Right lobe of liver (tissue), 6 donors: ENCODE measurements around the gene USE1. TPM values are rescaled to one million over a fixed set of nuclear protein-coding genes. Genes with fewer than 3 reads are reported as not detected.
A peak's percentile ranks its signal among the peaks of the same experiment; 100 is the strongest.

Experiments
- ATAC-seq, 4 donors: fragments of 200-7000 bp; cut with Tn5 transposase; one replicate each; pipeline ENCODE4 v1.9.1; 2020; ENCODE audit warnings: mild to moderate bottlenecking in 4 of 4, moderate library complexity in 4 of 4
- DNase-seq, 3 donors: peaks; one replicate each; pipeline ENCODE4 v3.0.0-alpha.2; 2020
- H3K27ac ChIP-seq, 3 donors: fragments of 200-600 bp; one replicate each; pipeline ENCODE4 v1.8.0; 2022
- H3K27me3 ChIP-seq, 2 donors: fragments of 200-600 bp; one replicate each; pipeline ENCODE4 v1.8.0; 2022
- H3K36me3 ChIP-seq, 4 donors: fragments of 200-600 bp; sonication (generic) in 1 of 4; one replicate each; pipeline versions ENCODE4 v1.5.1 to v1.8.0; 2017 to 2022; ENCODE audit warnings: control low read depth in 1 of 4
- H3K4me1 ChIP-seq, 4 donors: fragments of 200-600 bp; sonication (generic) in 1 of 4; one replicate each; pipeline versions ENCODE4 v1.5.1 to v1.8.0; 2017 to 2022; ENCODE audit warnings: control low read depth in 1 of 4
- H3K4me3 ChIP-seq, 3 donors: fragments of 200-600 bp; one replicate each; pipeline ENCODE4 v1.8.0; 2022
- H3K9me3 ChIP-seq, 4 donors: fragments of 200-600 bp; sonication (generic) in 1 of 4; one replicate each; pipeline versions ENCODE4 v1.5.1 to v1.8.0; 2017 to 2022; ENCODE audit warnings: control low read depth in 1 of 4
- POLR2A ChIP-seq: fragments of 450-650 bp; IDR thresholded peaks from one replicate; pipeline ENCODE4 v1.6.1; 2017; ENCODE audit warnings: antibody characterized with exemption, mild to moderate bottlenecking
- WGBS: methylation state at CpG from one replicate; pipeline ENCODE4 v1.1.6; 2018; ENCODE audit warnings: low coverage, low lambda C conversion rate; ENCODE audit not compliant: insufficient coverage; ENCODE audit errors: missing lambda C conversion rate; 5-methylcytosine and 5-hydroxymethylcytosine counted together
- intact Hi-C, 2 donors: fragments of 100-400 bp; cut with DNase I; formaldehyde crosslinking; loops; one replicate each; pipeline versions ENCODE4 v1.11.2 to v1.14.1; 2022
- total RNA-seq, 6 experiments: library from RNA; depleted of rRNA in 2 of 6; stranded (reverse); fragments of >200 nt in 2 of 6; fragmentation: NEBNext Ultra II Directional in 3 of 6; extraction: Animal tissue kit (Norgen Biotek cat#: 25700) in 3 of 6; gene quantifications; one replicate each; pipeline versions ENCODE4 v1.1.0 to v1.2.4, GENCODE V29; 2016 to 2023
- TF ChIP-seq, protein P1 (sequence below), 4 donors: fragments of 200-600 bp in 3 of 4; fragments of 450-650 bp in 1 of 4; IDR thresholded peaks; one replicate each; pipeline versions ENCODE4 v1.5.1 to v1.8.0; 2016 to 2022; ENCODE audit warnings: antibody characterized with exemption in 4 of 4, mild to moderate bottlenecking in 2 of 4
- donor health status: DM: no; HTN: yes; CAD: no.
- donor health status: DM: no; HTN: no; CAD: no.
- donor health status: DM: no; HTN: no; CAD: no.
- donor health status: DM: no; HTN: yes; CAD: no.
- donor health status: DM: no; HTN: yes; CAD: no.

USE1 gene
- total RNA-seq, 6 experiments from 2014 or later = 13.5 to 20.3 (median 18.6) TPM

DNA sequence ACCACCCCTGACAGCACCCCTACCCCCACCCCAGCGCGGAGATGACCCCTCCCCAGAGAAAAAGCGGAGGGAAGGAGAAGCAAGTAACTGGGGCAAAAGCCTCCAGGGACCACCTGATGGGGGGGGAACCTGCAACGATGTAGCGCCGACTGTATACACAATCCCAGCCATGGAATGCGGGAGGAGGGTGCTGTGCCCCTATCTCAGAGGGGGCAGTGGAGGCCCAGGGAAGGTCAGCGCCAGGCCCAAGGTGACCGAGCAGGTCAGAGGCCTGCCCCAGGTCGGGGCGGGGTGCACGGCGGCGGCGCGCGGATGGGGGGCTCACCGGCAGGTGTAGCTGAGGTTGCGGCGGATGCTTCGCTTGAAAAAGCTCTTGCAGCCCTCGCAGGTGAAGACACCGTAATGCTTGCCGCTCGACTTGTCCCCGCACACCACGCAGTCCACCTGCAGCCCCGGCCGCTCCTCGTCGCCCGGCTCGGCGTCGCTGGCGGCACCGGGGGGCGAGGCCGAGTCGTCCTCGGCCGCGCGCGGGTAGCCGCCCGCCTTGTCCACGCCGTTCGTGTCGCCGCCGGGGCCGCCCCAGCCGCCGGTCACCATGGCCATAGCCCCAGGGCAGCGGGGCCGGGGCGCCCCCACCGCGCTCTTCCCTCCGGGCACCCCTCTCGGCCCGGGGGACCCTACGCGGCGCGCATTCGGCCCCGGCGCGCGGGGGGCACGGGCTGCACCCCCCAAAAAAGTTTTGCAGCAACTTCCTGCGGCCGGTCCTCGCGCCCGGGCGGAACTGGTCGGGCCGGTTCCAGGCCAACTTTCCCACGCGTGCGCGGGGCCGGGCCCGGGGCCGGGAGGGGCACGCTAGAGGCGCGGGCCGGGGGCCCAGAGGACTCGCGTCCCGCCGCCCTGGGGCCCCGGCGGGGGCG lies 29.7 kb downstream of the USE1 start:
- H3K27me3 ChIP-seq = no peaks in the 10 kb centered on the region
- ATAC-seq (no peak), DNase-seq (peak in 2 of 3 donors; percentile 42 to 66)
- intact Hi-C loops = no loop called here
- H3K9me3 ChIP-seq = no peaks in the 10 kb centered on the region
- no peak for TF ChIP-seq POLR2A
- TF ChIP-seq, protein P1, sequence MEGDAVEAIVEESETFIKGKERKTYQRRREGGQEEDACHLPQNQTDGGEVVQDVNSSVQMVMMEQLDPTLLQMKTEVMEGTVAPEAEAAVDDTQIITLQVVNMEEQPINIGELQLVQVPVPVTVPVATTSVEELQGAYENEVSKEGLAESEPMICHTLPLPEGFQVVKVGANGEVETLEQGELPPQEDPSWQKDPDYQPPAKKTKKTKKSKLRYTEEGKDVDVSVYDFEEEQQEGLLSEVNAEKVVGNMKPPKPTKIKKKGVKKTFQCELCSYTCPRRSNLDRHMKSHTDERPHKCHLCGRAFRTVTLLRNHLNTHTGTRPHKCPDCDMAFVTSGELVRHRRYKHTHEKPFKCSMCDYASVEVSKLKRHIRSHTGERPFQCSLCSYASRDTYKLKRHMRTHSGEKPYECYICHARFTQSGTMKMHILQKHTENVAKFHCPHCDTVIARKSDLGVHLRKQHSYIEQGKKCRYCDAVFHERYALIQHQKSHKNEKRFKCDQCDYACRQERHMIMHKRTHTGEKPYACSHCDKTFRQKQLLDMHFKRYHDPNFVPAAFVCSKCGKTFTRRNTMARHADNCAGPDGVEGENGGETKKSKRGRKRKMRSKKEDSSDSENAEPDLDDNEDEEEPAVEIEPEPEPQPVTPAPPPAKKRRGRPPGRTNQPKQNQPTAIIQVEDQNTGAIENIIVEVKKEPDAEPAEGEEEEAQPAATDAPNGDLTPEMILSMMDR (IDR thresholded peaks at IDR 0.05) = no peak
- peak overlapping the region; percentile 37 to 83 (median 81) for H3K27ac ChIP-seq
- no peaks in the 10 kb centered on the region for H3K36me3 ChIP-seq
- peaks cover 0 to 48% (median 22%) of the 10 kb centered on the region in 4 donors for H3K4me1 ChIP-seq
- H3K4me3 ChIP-seq = peak overlapping the region; percentile 83 to 97 (median 96)
- WGBS = 0% methylated on average over 2 of the region's 100 CpGs

DNA sequence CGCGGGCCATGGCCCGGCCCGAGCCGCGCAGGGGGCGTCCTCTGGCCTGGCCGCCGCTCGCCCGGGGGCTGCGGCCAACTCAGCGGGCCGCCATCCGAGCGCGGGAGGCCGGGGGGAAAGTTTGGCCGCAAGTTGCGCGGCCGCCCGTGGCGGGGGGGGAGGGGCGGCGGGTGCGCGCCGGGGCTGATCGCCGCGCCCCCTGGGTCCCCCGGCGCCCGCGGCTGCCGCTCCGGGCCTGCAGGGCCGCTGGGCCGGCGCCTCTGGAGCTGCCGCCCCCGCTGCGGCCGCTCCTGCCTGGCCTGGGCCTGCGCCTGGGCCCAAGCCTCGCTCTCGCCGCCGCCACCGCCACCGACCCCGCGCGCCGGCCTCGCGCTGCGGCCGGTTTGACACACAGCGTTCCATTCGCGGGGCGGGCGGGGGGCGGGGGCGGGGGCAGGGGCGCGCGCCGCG lies 30.4 kb downstream of the USE1 start, which contains the start of gene NR2F6:
TSS of gene NR2F6 (minus strand) at position 385 of the 450 bp plus-strand sequence. CDS start 699 bp downstream, outside the sequence.
- intact Hi-C loops = no loop called here
- H3K27me3 ChIP-seq = no peaks in the 10 kb centered on the region
- no CpG with 5 or more reads among the region's 72 CpGs for WGBS
- TF ChIP-seq, protein P1 (IDR thresholded peaks at IDR 0.05) = no peak
- TF ChIP-seq POLR2A = peak; percentile 55
- peak within 1 kb of the TSS; percentile 83 to 97 (median 96) for H3K4me3 ChIP-seq
- DNase-seq (no peak), ATAC-seq (no peak)
- no peaks in the 10 kb centered on the region for H3K9me3 ChIP-seq
- H3K27ac ChIP-seq = peak within 1 kb of the TSS; percentile 49 to 83 (median 81)
- H3K4me1 ChIP-seq = peaks cover 0 to 41% (median 19%) of the 10 kb centered on the region in 4 donors
- no peaks in the 10 kb centered on the region for H3K36me3 ChIP-seq

DNA sequence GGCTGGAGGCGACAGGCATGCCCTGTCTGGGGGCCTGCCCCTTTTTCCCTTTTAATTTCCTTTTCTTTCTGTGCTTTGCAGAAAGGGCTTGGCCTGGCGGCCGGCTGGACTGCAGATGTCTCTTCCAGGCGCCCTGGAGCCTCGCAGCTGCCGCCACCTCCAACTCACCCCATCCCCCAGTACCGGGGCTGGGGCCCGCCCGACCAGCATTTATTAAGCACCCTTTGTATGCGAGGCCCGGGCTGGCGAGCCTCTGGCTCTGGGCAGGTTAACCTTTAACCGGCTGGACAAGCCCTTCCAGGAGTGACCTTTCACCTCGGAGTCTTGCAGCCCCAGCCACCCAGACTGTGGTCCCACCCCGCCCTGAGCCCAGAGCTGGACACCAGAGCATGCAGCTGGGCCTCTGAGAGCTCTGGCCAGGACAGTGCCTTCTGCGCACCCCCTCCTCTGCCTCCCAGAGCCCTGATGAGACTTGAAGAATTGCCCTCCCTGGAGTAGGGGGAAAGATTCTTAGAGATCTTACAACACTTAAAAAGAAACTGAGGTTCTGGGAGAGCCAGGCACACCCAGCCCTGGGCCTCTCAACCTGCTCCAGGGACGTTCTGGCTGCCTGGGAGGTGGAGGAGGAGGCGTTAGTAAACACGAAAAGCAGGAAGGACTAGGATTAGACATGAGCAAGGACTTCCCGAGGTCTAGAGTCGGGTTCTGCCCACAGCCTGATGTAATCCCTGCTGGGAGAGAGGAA lies 31.7 kb downstream of the USE1 start:
- peak overlapping the region; percentile 27 to 96 (median 67) for H3K4me3 ChIP-seq
- ATAC-seq (peak; percentile 32 to 64 (median 58)), DNase-seq (peak; percentile 69 to 90 (median 85))
- no peaks in the 10 kb centered on the region for H3K36me3 ChIP-seq
- H3K4me1 ChIP-seq = peaks cover 0 to 30% (median 13%) of the 10 kb centered on the region in 4 donors
- H3K27me3 ChIP-seq = no peaks in the 10 kb centered on the region
- peak overlapping the region; percentile 30 to 71 (median 49) for H3K27ac ChIP-seq
- H3K9me3 ChIP-seq = no peaks in the 10 kb centered on the region
- WGBS = 3% methylated on average over 8 of the region's 21 CpGs
- intact Hi-C loops = no loop called here
- TF ChIP-seq POLR2A = no peak
- TF ChIP-seq, protein P1 (IDR thresholded peaks at IDR 0.05) = no peak

DNA sequence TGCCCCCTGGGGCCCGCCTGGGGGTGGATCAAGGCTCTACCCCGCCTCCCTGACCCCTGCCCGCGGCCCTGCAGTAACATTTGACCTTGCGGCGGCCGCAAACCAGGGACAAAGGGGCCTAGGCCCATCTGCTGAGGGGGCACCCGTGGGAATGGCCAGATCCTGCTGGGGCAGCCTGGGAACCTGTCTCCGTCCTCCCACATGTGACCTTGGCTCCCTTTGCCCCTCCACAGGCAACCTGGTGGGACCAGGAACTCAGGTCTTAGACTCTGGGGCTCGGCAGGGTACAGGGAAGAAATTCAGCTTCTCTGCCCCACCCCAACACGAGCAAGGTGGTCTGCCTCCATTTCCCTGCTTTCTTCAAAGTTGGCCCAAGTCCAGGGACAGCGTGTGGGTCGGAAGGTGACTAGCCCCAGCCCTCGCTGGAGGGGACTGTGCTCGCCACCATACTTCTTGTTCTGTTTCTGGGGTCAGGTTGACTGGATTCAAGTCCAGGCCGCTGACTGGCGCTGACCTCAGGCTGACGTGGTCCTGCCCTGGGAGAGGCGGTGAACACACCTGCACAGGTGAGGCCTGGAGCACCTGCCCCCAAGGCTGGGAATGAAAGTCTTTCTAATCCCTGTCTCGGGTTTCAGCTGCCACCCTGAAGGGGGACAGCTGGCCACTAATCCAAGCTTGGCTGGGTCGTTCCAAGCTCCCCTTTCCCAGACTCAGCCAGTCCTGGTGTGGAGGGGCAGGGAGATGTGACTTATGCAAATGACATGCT lies 33.0 kb downstream of the USE1 start:
- Histone ChIP-seq H3K36me3 (no peaks in the 10 kb centered on the region), H3K9me3 (no peaks in the 10 kb centered on the region), H3K4me1 (peaks cover 0 to 17% (median 8%) of the 10 kb centered on the region in 4 donors), H3K27ac (no peak overlapping the region), H3K27me3 (no peaks in the 10 kb centered on the region), H3K4me3 (no peak overlapping the region)
- ATAC-seq = no peak
- no peak for TF ChIP-seq POLR2A
- TF ChIP-seq, protein P1 (IDR thresholded peaks at IDR 0.05) = no peak
- WGBS = 58% methylated on average over 4 of the region's 21 CpGs
- intact Hi-C loops = no loop called here
- DNase-seq = no peak
